Umbilical cord (tissue), 1 donor: ENCODE results near the gene SLC32A1. TPM values are rescaled to one million over a fixed set of nuclear protein-coding genes. Genes with fewer than 3 reads are reported as not detected.

ENCODE experiments used
- total RNA-seq: library from RNA; depleted of rRNA; stranded (reverse); fragments of >200 nt; gene quantifications from one replicate; pipeline ENCODE4 v1.2.3, GENCODE V29; 2014; ENCODE audit warnings: low replicate concordance; ENCODE audit not compliant: insufficient read depth

Gene SLC32A1
- total RNA-seq, 1 donor from 2014 or later = 6.3 TPM

Other genes with a start within 250 kb of the SLC32A1 start
- not detected for gene ADIG, start 143.3 kb upstream of the SLC32A1 start, total RNA-seq
- 0.96 TPM for gene ARHGAP40, start 122.7 kb upstream of the SLC32A1 start, total RNA-seq
- 2.4 TPM for gene ACTR5, start 24.0 kb downstream of the SLC32A1 start, total RNA-seq
- 2.6 TPM for gene PPP1R16B, start 81.2 kb downstream of the SLC32A1 start, total RNA-seq
- gene FAM83D, start 201.9 kb downstream of the SLC32A1 start, total RNA-seq = 5.3 TPM
- 11.1 TPM for gene DHX35, start 237.9 kb downstream of the SLC32A1 start, total RNA-seq